ENCODE measurements around the gene OR2T6. TPM values are rescaled to one million over a fixed set of nuclear protein-coding genes. Genes with fewer than 3 reads are reported as not detected.
"Not testable (repeated sequence)": the region's sequence is repeated elsewhere in the genome, so short reads cannot be mapped to it uniquely, and the experiment has no call there.

Gene OR2T6
- total and polyA plus RNA-seq, 12 donors, result not detected

- no peaks in the 10 kb centered on the region for H3K27me3 ChIP-seq
- intact Hi-C loops (cut with DNase I), result no loop called here
- TF ChIP-seq CTCF (IDR thresholded peaks at IDR 0.05), result no peak
- TF ChIP-seq POLR2A (IDR thresholded peaks at IDR 0.05), result no peak
- H3K9me3 ChIP-seq (replicated peaks in 1 of 3), result peaks cover 0 to 8% (median 5%) of the 10 kb centered on the region in 3 donors
- no peak for DNase-seq
- no peak overlapping the region for H3K4me3 ChIP-seq
- WGBS, 4 donors, result 67 to 79% (median 78%) methylated on average over 2 of the region's 2 CpGs
- no peak overlapping the region for H3K27ac ChIP-seq
- H3K4me1 ChIP-seq (replicated peaks in 1 of 2), result no peaks in the 10 kb centered on the region
- no peaks in the 10 kb centered on the region for H3K36me3 ChIP-seq (replicated peaks in 1 of 2)
Measured at GRCh38 chr1:248417854-248418253, 42.3 kb downstream of the OR2T6 start.

- no peak for TF ChIP-seq POLR2A (IDR thresholded peaks at IDR 0.05)
- no peak for TF ChIP-seq CTCF (IDR thresholded peaks at IDR 0.05)
- H3K4me3 ChIP-seq, result no peak overlapping the region
- intact Hi-C loops (cut with DNase I), result no loop called here
- no peak overlapping the region for H3K27ac ChIP-seq
- WGBS, 4 donors, result 8 to 19% (median 11%) methylated on average over 1 of the region's 1 CpG
- H3K36me3 ChIP-seq (replicated peaks in 1 of 2), result no peaks in the 10 kb centered on the region
- peaks cover 0 to 8% (median 5%) of the 10 kb centered on the region in 3 donors for H3K9me3 ChIP-seq (replicated peaks in 1 of 3)
- no peaks in the 10 kb centered on the region for H3K27me3 ChIP-seq
- DNase-seq, result no peak
- no peaks in the 10 kb centered on the region for H3K4me1 ChIP-seq (replicated peaks in 1 of 2)
Measured at GRCh38 chr1:248421384-248421783, 45.8 kb downstream of the OR2T6 start.

GRCh38 chr1:248427526-248428191 lies 52.1 kb downstream of the OR2T6 start:
- H3K27me3 ChIP-seq; H3K4me1 ChIP-seq (replicated peaks in 1 of 2); H3K9me3 ChIP-seq (replicated peaks in 1 of 3); H3K36me3 ChIP-seq (replicated peaks in 1 of 2); DNase-seq; intact Hi-C loops (cut with DNase I); H3K4me3 ChIP-seq; H3K27ac ChIP-seq: not testable (repeated sequence)
- 58 to 65% (median 60%) methylated on average over 3 of the region's 3 CpGs for WGBS, 4 donors

- DNase-seq; H3K4me3 ChIP-seq; H3K9me3 ChIP-seq (replicated peaks in 1 of 3); H3K27ac ChIP-seq; H3K4me1 ChIP-seq (replicated peaks in 1 of 2); intact Hi-C loops (cut with DNase I); H3K27me3 ChIP-seq; H3K36me3 ChIP-seq (replicated peaks in 1 of 2): not testable (repeated sequence)
- 62 to 79% (median 72%) methylated on average over 3 of the region's 3 CpGs for WGBS, 4 donors
Measured at GRCh38 chr1:248428192-248428533, 52.6 kb downstream of the OR2T6 start.

GRCh38 chr1:248431683-248432082 lies 56.1 kb downstream of the OR2T6 start:
- H3K27ac ChIP-seq; H3K4me3 ChIP-seq; H3K4me1 ChIP-seq (replicated peaks in 1 of 2); DNase-seq; intact Hi-C loops (cut with DNase I); H3K27me3 ChIP-seq; H3K9me3 ChIP-seq (replicated peaks in 1 of 3); H3K36me3 ChIP-seq (replicated peaks in 1 of 2): not testable (repeated sequence)
- 41 to 81% (median 67%) methylated on average over 6 to 11 of the region's 11 CpGs for WGBS, 4 donors

- H3K4me3 ChIP-seq; DNase-seq; H3K27me3 ChIP-seq; H3K36me3 ChIP-seq (replicated peaks in 1 of 2); H3K4me1 ChIP-seq (replicated peaks in 1 of 2); H3K9me3 ChIP-seq (replicated peaks in 1 of 3); H3K27ac ChIP-seq; intact Hi-C loops (cut with DNase I): not testable (repeated sequence)
- WGBS, 4 donors, result 43 to 66% (median 56%) methylated on average over 4 of the region's 4 CpGs
Measured at GRCh38 chr1:248432201-248432600, 56.7 kb downstream of the OR2T6 start.

- H3K36me3 ChIP-seq (replicated peaks in 1 of 2); DNase-seq; H3K27me3 ChIP-seq; intact Hi-C loops (cut with DNase I); H3K4me1 ChIP-seq (replicated peaks in 1 of 2); H3K9me3 ChIP-seq (replicated peaks in 1 of 3); H3K27ac ChIP-seq; H3K4me3 ChIP-seq: not testable (repeated sequence)
- WGBS, 4 donors, result 84 to 92% (median 89%) methylated on average over 28 to 36 of the region's 38 CpGs
Measured at GRCh38 chr1:248433811-248434415, 58.4 kb downstream of the OR2T6 start.

GRCh38 chr1:248434913-248435312 lies 59.4 kb downstream of the OR2T6 start:
- H3K27me3 ChIP-seq; H3K36me3 ChIP-seq (replicated peaks in 1 of 2); H3K4me1 ChIP-seq (replicated peaks in 1 of 2); H3K27ac ChIP-seq; intact Hi-C loops (cut with DNase I); H3K4me3 ChIP-seq; DNase-seq; H3K9me3 ChIP-seq (replicated peaks in 1 of 3): not testable (repeated sequence)
- 64 to 86% (median 83%) methylated on average over 4 to 6 of the region's 6 CpGs for WGBS, 4 donors

- H3K9me3 ChIP-seq (replicated peaks in 1 of 3); intact Hi-C loops (cut with DNase I); H3K4me1 ChIP-seq (replicated peaks in 1 of 2); H3K27me3 ChIP-seq; H3K27ac ChIP-seq; DNase-seq; H3K36me3 ChIP-seq (replicated peaks in 1 of 2); H3K4me3 ChIP-seq: not testable (repeated sequence)
- WGBS, 4 donors, result 63 to 72% (median 69%) methylated on average over 3 of the region's 3 CpGs
Measured at GRCh38 chr1:248436303-248436702, 60.8 kb downstream of the OR2T6 start.

Measured in adrenal gland (tissue), 12 donors.